NCI-H1436 treated with DMSO at 0.1 percent for 48 hours (cell line): ENCODE measurements around the gene RHD.
A peak's percentile ranks its signal among the peaks of the same experiment; 100 is the strongest.
"Not testable (repeated sequence)": the region's sequence is repeated elsewhere in the genome, so short reads cannot be mapped to it uniquely, and the experiment has no call there.

ENCODE experiments used
- DNase-seq: peaks from one replicate; lab custom pipeline; 2025; lab: John Stamatoyannopoulos, UW

Gene RHD

GRCh38 chr1:25272238-25272637 lies at the start of gene RHD:
Gene RHD, plus strand, starts transcription at chr1:25272509. Its CDS starts 39 bp downstream, at chr1:25272548.
- not testable (repeated sequence) for DNase-seq

GRCh38 chr1:25222606-25223005 lies 49.7 kb upstream of the RHD start:
- DNase-seq = no peak

GRCh38 chr1:25223471-25223870 lies 48.8 kb upstream of the RHD start:
- no peak for DNase-seq

GRCh38 chr1:25232027-25232865 lies 40.1 kb upstream of the RHD start, which contains the start of gene SYF2:
Gene SYF2, minus strand, starts transcription at chr1:25232502. Its CDS starts 35 bp downstream, at chr1:25232467.
- peak; percentile 74 for DNase-seq

GRCh38 chr1:25232866-25233784 lies 39.2 kb upstream of the RHD start:
- DNase-seq = no peak

- not testable (repeated sequence) for DNase-seq
These were observed 36.9 kb upstream of the RHD start for GRCh38 chr1:25235411-25235810.

- not testable (repeated sequence) for DNase-seq
These were observed 36.0 kb upstream of the RHD start for GRCh38 chr1:25236261-25236660.

- no peak for DNase-seq
These were observed 34.3 kb upstream of the RHD start for GRCh38 chr1:25238046-25238445.

- peak; percentile 81 for DNase-seq
These were observed 32.4 kb upstream of the RHD start for GRCh38 chr1:25239681-25240541.

GRCh38 chr1:25243907-25244306 lies 28.4 kb upstream of the RHD start:
- DNase-seq = no peak

GRCh38 chr1:25245393-25245792 lies 26.9 kb upstream of the RHD start:
- DNase-seq = no peak

GRCh38 chr1:25245809-25246599 lies 26.3 kb upstream of the RHD start:
- no peak for DNase-seq

- DNase-seq = no peak
These were observed 25.7 kb upstream of the RHD start for GRCh38 chr1:25246600-25247023.

- DNase-seq = peak; percentile 90
These were observed 25.1 kb upstream of the RHD start, which contains the start of gene RSRP1 for GRCh38 chr1:25247024-25247828. Gene RSRP1, minus strand, starts transcription at chr1:25247454. Its CDS starts 491 bp downstream, at chr1:25246963.

GRCh38 chr1:25247829-25248754 lies 24.2 kb upstream of the RHD start:
- DNase-seq = no peak

GRCh38 chr1:25253911-25254310 lies 18.4 kb upstream of the RHD start:
- no peak for DNase-seq

- no peak for DNase-seq
These were observed 16.4 kb upstream of the RHD start for GRCh38 chr1:25255706-25256577.

- no peak for DNase-seq
These were observed 15.7 kb upstream of the RHD start for GRCh38 chr1:25256578-25256965.
